Measurements from ENCODE around the gene CCDC174.

GRCh38 chr3:14664170-14664569, 12.6 kb downstream of the CCDC174 start:
- TF ChIP-seq BHLHE40 (IDR thresholded peaks at IDR 0.05; ENCODE audit: borderline replicate concordance) (no peak), LEF1 (IDR thresholded peaks at IDR 0.05; ENCODE audit: borderline replicate concordance) (no peak)
